OCI-LY3 (cell line): ENCODE data around the gene MED12L.

Experiments used
- H2AFZ ChIP-seq: fragments of 200-600, 300-600 bp; shearing (Covaris generic); 2 replicates; pipeline ENCODE4 v1.6.0; 2014; ENCODE audit warnings: antibody characterized with exemption, low read depth, low read length
- H3K27ac ChIP-seq: fragments of 200-600, 300-600 bp; sonication (generic); 2 replicates; pipeline ENCODE4 v1.5.1; 2014; ENCODE audit warnings: mild to moderate bottlenecking, low read length, moderate library complexity, mixed read lengths
- H3K27me3 ChIP-seq: fragments of 200-600, 300-600 bp; sonication (generic); 2 replicates; pipeline ENCODE4 v1.6.1; 2014; ENCODE audit warnings: low read depth, low read length, mixed read lengths
- H3K36me3 ChIP-seq: fragments of 200-600, 300-600 bp; sonication (generic); replicated peaks from 2 replicates; pipeline ENCODE3; 2014; ENCODE audit warnings: low read depth, low read length, mixed read lengths
- H3K4me1 ChIP-seq: fragments of 300-600, 200-600 bp; sonication (generic); 2 replicates; pipeline ENCODE4 v1.6.1; 2014; ENCODE audit warnings: low read length, mixed read lengths
- H3K4me2 ChIP-seq: fragments of 200-600, 300-600 bp; sonication (generic); 2 replicates; pipeline ENCODE4 v1.6.1; 2014; ENCODE audit warnings: low read length, mixed read lengths
- H3K4me3 ChIP-seq: fragments of 300-600, 200-600 bp; sonication (generic); 2 replicates; pipeline ENCODE4 v1.5.1; 2014; ENCODE audit warnings: antibody characterized with exemption, mild to moderate bottlenecking, low read length, moderate library complexity
- H3K79me2 ChIP-seq: fragments of 300-600, 200-600 bp; shearing (Covaris generic); 2 replicates; pipeline ENCODE4 v1.6.1; 2014; ENCODE audit warnings: mild to moderate bottlenecking, low read length, mixed read lengths
- H3K9ac ChIP-seq: fragments of 300-600, 200-600 bp; shearing (Covaris generic); 2 replicates; pipeline ENCODE4 v1.6.0; 2014; ENCODE audit warnings: mild to moderate bottlenecking, low read length, moderate library complexity
- H3K9me3 ChIP-seq: fragments of 200-600, 300-600 bp; shearing (Covaris generic); 2 replicates; pipeline ENCODE4 v1.6.1; 2014; ENCODE audit warnings: low read length, mixed read lengths; ENCODE audit not compliant: insufficient read depth
- H4K20me1 ChIP-seq: fragments of 200-600, 300-600 bp; sonication (generic); 2 replicates; pipeline ENCODE4 v1.6.1; 2016; ENCODE audit warnings: low read length, mixed read lengths; ENCODE audit not compliant: insufficient read depth
- CTCF ChIP-seq: fragments of 200-600, 300-600 bp; sonication (generic); IDR thresholded peaks from 2 replicates; pipeline ENCODE4 v1.5.1; 2014; ENCODE audit warnings: antibody characterized with exemption, low read length, low read depth
- EZH2phosphoT487 ChIP-seq: fragments of 200-600 bp; shearing (Covaris generic); IDR thresholded peaks from 2 replicates; pipeline ENCODE4 v1.6.1; 2018; ENCODE audit warnings: antibody characterized with exemption, mixed run types, low read depth

The MED12L gene

GRCh38 chr3:151476344-151477018 is 391.0 kb downstream of the MED12L start:
- H3K4me3 ChIP-seq, result no peak overlapping the region
- H3K4me1 ChIP-seq, result no peaks in the 10 kb centered on the region
- H3K4me2 ChIP-seq, result no peak overlapping the region
- H3K36me3 ChIP-seq, result peaks cover 3% of the 10 kb centered on the region
- 0 out of 2 replicates have a peak, but pooled peaks cover 7% of the 10 kb centered on the region for H3K79me2 ChIP-seq
- TF ChIP-seq EZH2phosphoT487 (no peak), CTCF (no peak)
- H3K9me3 ChIP-seq, result no peaks in the 10 kb centered on the region
- H4K20me1 ChIP-seq, result no peaks in the 10 kb centered on the region
- H3K9ac ChIP-seq, result no peak overlapping the region
- no peaks in the 10 kb centered on the region for H3K27me3 ChIP-seq
- no peak overlapping the region for H2AFZ ChIP-seq
- no peak overlapping the region for H3K27ac ChIP-seq

- H2AFZ ChIP-seq, result no peak overlapping the region
- peaks cover 7% of the 10 kb centered on the region; the same call in 1 of the 2 replicates for H3K9me3 ChIP-seq
- H3K27ac ChIP-seq, result no peak overlapping the region
- no peak overlapping the region for H3K9ac ChIP-seq
- peaks cover 6% of the 10 kb centered on the region for H3K36me3 ChIP-seq
- H3K27me3 ChIP-seq, result no peaks in the 10 kb centered on the region
- H4K20me1 ChIP-seq, result no peaks in the 10 kb centered on the region
- H3K4me2 ChIP-seq, result no peak overlapping the region
- 0 out of 2 replicates have a peak, but pooled peaks cover 12% of the 10 kb centered on the region for H3K79me2 ChIP-seq
- TF ChIP-seq CTCF (no peak), EZH2phosphoT487 (no peak)
- H3K4me1 ChIP-seq, result no peaks in the 10 kb centered on the region
- H3K4me3 ChIP-seq, result no peak overlapping the region
Measured at GRCh38 chr3:151477591-151478334, 392.3 kb downstream of the MED12L start.

- Histone ChIP-seq H3K4me1 (no peaks in the 10 kb centered on the region), H2AFZ (no peak overlapping the region), H3K27me3 (no peaks in the 10 kb centered on the region), H3K27ac (no peak overlapping the region), H3K36me3 (peaks cover 10% of the 10 kb centered on the region), H3K79me2 (0 out of 2 replicates have a peak, but pooled peaks cover 12% of the 10 kb centered on the region), H4K20me1 (no peaks in the 10 kb centered on the region), H3K9ac (no peak overlapping the region), H3K9me3 (peaks cover 11% of the 10 kb centered on the region; the same call in 1 of the 2 replicates), H3K4me2 (no peak overlapping the region), H3K4me3 (no peak overlapping the region)
- TF ChIP-seq CTCF (no peak), EZH2phosphoT487 (no peak)
Measured at GRCh38 chr3:151478335-151478697, 392.9 kb downstream of the MED12L start.

- Histone ChIP-seq H3K4me1 (no peaks in the 10 kb centered on the region), H3K9me3 (peaks cover 11% of the 10 kb centered on the region; the same call in 1 of the 2 replicates), H4K20me1 (no peaks in the 10 kb centered on the region), H3K27me3 (no peaks in the 10 kb centered on the region), H3K4me2 (no peak overlapping the region), H3K9ac (no peak overlapping the region), H3K79me2 (0 out of 2 replicates have a peak, but pooled peaks cover 12% of the 10 kb centered on the region), H3K27ac (no peak overlapping the region), H3K4me3 (no peak overlapping the region), H3K36me3 (peaks cover 10% of the 10 kb centered on the region), H2AFZ (no peak overlapping the region)
- TF ChIP-seq EZH2phosphoT487 (no peak), CTCF (no peak)
Measured at GRCh38 chr3:151479452-151479851, 394.0 kb downstream of the MED12L start.
